Left ventricle myocardium inferior (tissue), 1 donor: ENCODE measurements around the gene SMG6. TPM values are rescaled to one million over a fixed set of nuclear protein-coding genes. Genes with fewer than 3 reads are reported as not detected.

Source experiments
- DNase-seq: peaks from one replicate; pipeline ENCODE4 v3.0.0-alpha.2; 2020
- H3K27ac ChIP-seq: fragments of 200-600 bp; replicated peaks from 2 replicates; pipeline ENCODE4 v1.8.0; 2021
- H3K27me3 ChIP-seq: fragments of 200-600 bp; 2 replicates; pipeline ENCODE4 v1.8.0; 2021; ENCODE audit warnings: low read depth
- H3K36me3 ChIP-seq: fragments of 200-600 bp; 2 replicates; pipeline ENCODE4 v1.8.0; 2021
- H3K4me1 ChIP-seq: fragments of 200-600 bp; 2 replicates; pipeline ENCODE4 v1.8.0; 2021
- H3K4me3 ChIP-seq: fragments of 200-600 bp; 2 replicates; pipeline ENCODE4 v1.8.0; 2021; ENCODE audit warnings: mild to moderate bottlenecking, moderate library complexity
- H3K9me3 ChIP-seq: fragments of 200-600 bp; replicated peaks from 2 replicates; pipeline ENCODE4 v1.8.0; 2021
- CTCF ChIP-seq: fragments of 200-600 bp; IDR thresholded peaks from 2 replicates; pipeline ENCODE4 v1.8.0; 2021; ENCODE audit warnings: antibody characterized with exemption, mild to moderate bottlenecking, borderline replicate concordance
- intact Hi-C: fragments of 100-400 bp; cut with micrococcal nuclease; formaldehyde crosslinking; loops from one replicate; pipeline ENCODE4 v1.11.0; 2022
- total RNA-seq: library from RNA; stranded (reverse); fragmentation: NEBNext Ultra II Directional; extraction: Animal tissue kit (Norgen Biotek cat#: 25700); gene quantifications from one replicate; pipeline ENCODE4 v1.2.1, GENCODE V29; 2021
- donor health status: DM: no; HTN: yes; CAD: no; lungs with severe emphysema.

The SMG6 gene
- total RNA-seq, 1 donor from 2014 or later, result 22.1 TPM

GRCh38 chr17:2034806-2035540 lies 268.6 kb downstream of the SMG6 start:
- intact Hi-C loops, result no loop called here
- H3K27me3 ChIP-seq, result no peaks in the 10 kb centered on the region
- peaks cover 32% of the 10 kb centered on the region for H3K4me1 ChIP-seq
- peaks cover 35% of the 10 kb centered on the region for H3K36me3 ChIP-seq
- H3K27ac ChIP-seq, result no peak overlapping the region
- H3K4me3 ChIP-seq, result no peak overlapping the region
- DNase-seq, result no peak
- TF ChIP-seq CTCF, result no peak
- no peaks in the 10 kb centered on the region for H3K9me3 ChIP-seq

GRCh38 chr17:2034157-2034556 lies 269.4 kb downstream of the SMG6 start:
- H3K4me1 ChIP-seq, result peaks cover 38% of the 10 kb centered on the region
- intact Hi-C loops, result no loop called here
- peaks cover 31% of the 10 kb centered on the region for H3K36me3 ChIP-seq
- TF ChIP-seq CTCF, result no peak
- no peak overlapping the region for H3K4me3 ChIP-seq
- no peaks in the 10 kb centered on the region for H3K27me3 ChIP-seq
- no peaks in the 10 kb centered on the region for H3K9me3 ChIP-seq
- no peak overlapping the region for H3K27ac ChIP-seq
- no peak for DNase-seq

- peaks cover 38% of the 10 kb centered on the region for H3K4me1 ChIP-seq
- peaks cover 9% of the 10 kb centered on the region for H3K27me3 ChIP-seq
- no peak overlapping the region for H3K4me3 ChIP-seq
- no peaks in the 10 kb centered on the region for H3K9me3 ChIP-seq
- H3K36me3 ChIP-seq, result peaks cover 31% of the 10 kb centered on the region
- TF ChIP-seq CTCF, result no peak
- DNase-seq, result no peak
- H3K27ac ChIP-seq, result no peak overlapping the region
- intact Hi-C loops, result no loop called here
Measured at GRCh38 chr17:2033153-2033552, 270.4 kb downstream of the SMG6 start.

GRCh38 chr17:2030779-2031163 lies 272.8 kb downstream of the SMG6 start:
- DNase-seq, result no peak
- peak overlapping the region; percentile 78 for H3K27ac ChIP-seq
- intact Hi-C loops, result no loop called here

More at GRCh38 chr17:2030779-2031163, 272.8 kb downstream of the SMG6 start:
- TF ChIP-seq CTCF, result peak; percentile 45
- Histone ChIP-seq H3K36me3 (peaks cover 8% of the 10 kb centered on the region), H3K9me3 (no peaks in the 10 kb centered on the region), H3K27me3 (peaks cover 31% of the 10 kb centered on the region), H3K4me1 (peaks cover 45% of the 10 kb centered on the region), H3K4me3 (peak overlapping the region; percentile 98)
